ENCODE results near the gene POLL.

DNA sequence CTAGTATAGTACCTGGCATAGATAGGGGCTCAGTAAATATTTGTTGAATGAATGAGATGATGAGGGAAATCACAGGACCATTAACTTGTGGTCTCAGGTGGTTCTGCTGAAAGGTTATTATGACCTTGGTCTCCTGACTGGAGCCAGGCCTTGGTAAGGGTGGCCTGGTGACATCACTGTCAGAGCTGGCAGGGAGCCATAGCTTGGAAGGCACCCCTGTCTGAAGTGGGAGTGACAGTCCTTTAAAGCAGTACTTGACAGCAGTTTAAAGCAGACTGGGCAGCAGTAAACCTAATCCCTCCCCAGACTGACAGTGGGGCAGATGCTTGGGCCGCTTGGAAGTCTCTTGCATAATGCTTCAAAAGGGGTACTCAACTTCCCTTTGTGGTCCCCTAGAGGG lies 13.5 kb upstream of the POLL start:
- TF ChIP-seq POLR2AphosphoS5 (IDR thresholded peaks at IDR 0.05; ENCODE audit: borderline replicate concordance, low read depth, low read length): no peak
- TF ChIP-seq EZH2 (IDR thresholded peaks at IDR 0.05): no peak
